Occipital lobe (tissue), 2 donors: Measurements from ENCODE around the gene GALNT16. TPM values are rescaled to one million over a fixed set of nuclear protein-coding genes. Genes with fewer than 3 reads are reported as not detected.

Experiments
- DNase-seq: peaks from one replicate; lab custom pipeline; 2025; lab: John Stamatoyannopoulos, UW
- total RNA-seq: library from RNA; depleted of rRNA; stranded (reverse); fragments of >200 nt; gene quantifications from one replicate; pipeline ENCODE4 v1.2.3, GENCODE V29; 2014

Gene GALNT16
- total RNA-seq, 1 donor from 2014 or later = 5.5 TPM

- DNase-seq = no peak
Measured at GRCh38 chr14:69335371-69335771, 75.4 kb downstream of the GALNT16 start.

- no peak for DNase-seq
Measured at GRCh38 chr14:69337984-69338383, 78.0 kb downstream of the GALNT16 start.

- no peak for DNase-seq
Measured at GRCh38 chr14:69339426-69339825, 79.5 kb downstream of the GALNT16 start.

GRCh38 chr14:69342928-69343525 lies 83.1 kb downstream of the GALNT16 start:
- DNase-seq = no peak

GRCh38 chr14:69344171-69344570 lies 84.2 kb downstream of the GALNT16 start:
- no peak for DNase-seq

- DNase-seq = no peak
Measured at GRCh38 chr14:69345402-69345801, 85.4 kb downstream of the GALNT16 start.

GRCh38 chr14:69346710-69347109 lies 86.8 kb downstream of the GALNT16 start:
- DNase-seq = no peak

- no peak for DNase-seq
Measured at GRCh38 chr14:69349091-69349777, 89.3 kb downstream of the GALNT16 start.

GRCh38 chr14:69350892-69351291 lies 90.9 kb downstream of the GALNT16 start:
- DNase-seq = no peak

GRCh38 chr14:69351385-69351784 lies 91.4 kb downstream of the GALNT16 start:
- DNase-seq = no peak

- no peak for DNase-seq
Measured at GRCh38 chr14:69351911-69352310, 92.0 kb downstream of the GALNT16 start.

GRCh38 chr14:69353168-69353567 lies 93.2 kb downstream of the GALNT16 start:
- no peak for DNase-seq

GRCh38 chr14:69354383-69355153 lies 94.6 kb downstream of the GALNT16 start:
- DNase-seq = no peak

- DNase-seq = no peak
Measured at GRCh38 chr14:69355154-69355597, 95.2 kb downstream of the GALNT16 start.

GRCh38 chr14:69355607-69356281 lies 95.8 kb downstream of the GALNT16 start:
- no peak for DNase-seq

GRCh38 chr14:69356903-69357543 lies 97.1 kb downstream of the GALNT16 start:
- no peak for DNase-seq

- no peak for DNase-seq
Measured at GRCh38 chr14:69357544-69358200, 97.7 kb downstream of the GALNT16 start.

- no peak for DNase-seq
Measured at GRCh38 chr14:69358233-69358963, 98.4 kb downstream of the GALNT16 start.

- DNase-seq = no peak
Measured at GRCh38 chr14:69358966-69359365, 99.0 kb downstream of the GALNT16 start.

- no peak for DNase-seq
Measured at GRCh38 chr14:69360438-69361108, 100.6 kb downstream of the GALNT16 start.
